K562 (cell line): Measurements from ENCODE around the gene ARHGEF10L. TPM values are rescaled to one million over a fixed set of nuclear protein-coding genes. Genes with fewer than 3 reads are reported as not detected.

Experiments
- ATAC-seq: fragments of 200-7000 bp; cut with Tn5 transposase; 3 replicates; pipeline ENCODE4 v1.9.1; 2020; ENCODE audit warnings: moderate library complexity
- BruUV-seq: library from RNA; stranded (reverse); fragments of 400-500 nt; replicated peaks from 2 replicates; lab custom pipeline; 2021; lab: Mats Ljungman, UMichigan
- CTCF ChIA-PET: fragments of 300-600 bp; formaldehyde crosslinking; extraction: SDS; loops from one replicate; lab custom pipeline; 2021; ENCODE audit warnings: low intra/inter-chr PET ratio; lab: Yijun Ruan, JAX
- POLR2A ChIA-PET: fragments of 300-600, 350-650 bp; sonication (Branson Sonifier 250); formaldehyde crosslinking; extraction: SDS; loops from one replicate; lab custom pipeline; 2021; ENCODE audit warnings: antibody characterized with exemption, inconsistent platforms; lab: Yijun Ruan, JAX
- DNase-seq, 4 experiments: peaks; one replicate each; pipeline versions ENCODE4 v3.0.0 to v3.0.0-alpha.2; 2011 to 2018; ENCODE audit warnings: low spot score in 3 of 4, mixed read lengths in 3 of 4; ENCODE audit errors: extremely low read depth in 1 of 4
- FAIRE-seq: peaks from 2 replicates; lab custom pipeline; 2011; peaks lifted over from hg19 to GRCh38; lab: Jason Lieb, UNC
- H2AFZ ChIP-seq: 2 replicates; pipeline ENCODE4 v1.6.0; 2011; ENCODE audit warnings: low read depth, low read length, control low read depth, inconsistent platforms
- H3K27ac ChIP-seq: fragments of 200-600 bp; 3 replicates; pipeline ENCODE4 v1.8.0; 2011; ENCODE audit warnings: low read depth, mild to moderate bottlenecking, control low read depth, inconsistent platforms, low read length, moderate library complexity, mixed read lengths; ENCODE audit errors: extremely low read depth
- H3K27me3 ChIP-seq, 2 experiments: fragments of 300-600 bp in 1 of 2; 2 replicates in 1 of 2; 3 replicates in 1 of 2; pipeline versions ENCODE4 v1.6.0 to v1.8.0; 2011; ENCODE audit warnings: inconsistent platforms in 2 of 2, low read length in 2 of 2, mild to moderate bottlenecking in 1 of 2, mixed read lengths in 1 of 2, moderate library complexity in 1 of 2; ENCODE audit not compliant: control insufficient read depth in 2 of 2, insufficient read depth in 2 of 2
- H3K36me3 ChIP-seq: fragments of 300-600 bp; 3 replicates; pipeline ENCODE4 v1.8.0; 2011; ENCODE audit warnings: mild to moderate bottlenecking, low read length, inconsistent platforms; ENCODE audit not compliant: control insufficient read depth, insufficient read depth
- H3K4me1 ChIP-seq, 2 experiments: fragments of 200-600 bp in 1 of 2; replicated peaks in 1 of 2; 2 replicates in 1 of 2; 3 replicates in 1 of 2; pipeline versions ENCODE4 v1.5.1 to v1.8.0; 2011; ENCODE audit warnings: inconsistent platforms in 2 of 2, low read length in 2 of 2, mild to moderate bottlenecking in 1 of 2, mixed read lengths in 1 of 2, moderate library complexity in 1 of 2; ENCODE audit not compliant: control insufficient read depth in 2 of 2, insufficient read depth in 2 of 2
- H3K4me2 ChIP-seq: 2 replicates; pipeline ENCODE4 v1.6.1; 2011; ENCODE audit warnings: low read length, control low read depth, inconsistent platforms, mixed read lengths; ENCODE audit not compliant: insufficient read depth
- H3K4me3 ChIP-seq: fragments of 200-600 bp; sonication (generic), shearing (Covaris generic); 2 replicates; pipeline ENCODE4 v1.5.1; 2016; ENCODE audit warnings: control low read depth, inconsistent platforms
- H3K79me2 ChIP-seq: fragments of 200-600 bp; 3 replicates; pipeline ENCODE4 v1.8.0; 2011; ENCODE audit warnings: low read length, inconsistent platforms; ENCODE audit not compliant: control insufficient read depth, insufficient read depth
- H3K9ac ChIP-seq, 2 experiments: 2 replicates each; pipeline versions ENCODE4 v1.6.0 to v1.6.1; 2011; ENCODE audit warnings: low read depth in 2 of 2, low read length in 2 of 2, control low read depth in 1 of 2, inconsistent platforms in 1 of 2, mild to moderate bottlenecking in 1 of 2, mixed read lengths in 1 of 2; ENCODE audit not compliant: insufficient read depth in 1 of 2
- H3K9me1 ChIP-seq: one replicate; pipeline ENCODE4 v1.6.0; 2011; ENCODE audit warnings: inconsistent platforms, mild to moderate bottlenecking, low read length, moderate library complexity; ENCODE audit not compliant: control insufficient read depth, insufficient read depth
- H3K9me3 ChIP-seq: replicated peaks from 2 replicates; pipeline ENCODE4 v1.5.1; 2011; ENCODE audit warnings: low read depth, low read length, inconsistent platforms; ENCODE audit not compliant: control insufficient read depth, insufficient read depth
- H4K20me1 ChIP-seq: replicated peaks from 2 replicates; pipeline ENCODE4 v1.6.1; 2011; ENCODE audit warnings: low read length, inconsistent platforms, mixed read lengths; ENCODE audit not compliant: control insufficient read depth, insufficient read depth
- E2F6 ChIP-seq, 2 experiments: IDR thresholded peaks; 2 replicates each; pipeline ENCODE4 v1.6.1; 2011; ENCODE audit warnings: borderline replicate concordance in 1 of 2, control low read depth in 1 of 2, low read depth in 1 of 2, low read length in 1 of 2, mild to moderate bottlenecking in 1 of 2, mixed read lengths in 1 of 2, moderate library complexity in 1 of 2; ENCODE audit not compliant: insufficient read depth in 1 of 2, insufficient read length in 1 of 2, poor library complexity in 1 of 2, severe bottlenecking in 1 of 2; ENCODE audit errors: extremely low read depth in 1 of 2
- NFIC ChIP-seq: fragments of 450-650 bp; IDR thresholded peaks from 2 replicates; pipeline ENCODE4 v1.6.1; 2017; ENCODE audit warnings: mild to moderate bottlenecking, inconsistent platforms
- NRF1 ChIP-seq, 2 experiments: fragments of 450-650 bp; IDR thresholded peaks in 1 of 2; conservative IDR thresholded peaks in 1 of 2; 2 replicates each; pipeline ENCODE4 v1.6.1; 2014; ENCODE audit warnings: mild to moderate bottlenecking in 2 of 2
- RBFOX2 ChIP-seq: fragments of 200-400 bp; formaldehyde crosslinking; IDR thresholded peaks from 2 replicates; pipeline ENCODE4 v1.6.1; 2017; ENCODE audit warnings: low read depth, mild to moderate bottlenecking, low read length, moderate library complexity
- SRF ChIP-seq, 2 experiments: fragments of 250-450, 450-650 bp in 1 of 2; sonication (Bioruptor Pico) in 1 of 2; sonication (generic) in 1 of 2; formaldehyde crosslinking; IDR thresholded peaks; 2 replicates each; pipeline versions ENCODE4 v1.5.0 to v1.5.1; 2020 to 2022; ENCODE audit warnings: mild to moderate bottlenecking in 1 of 2, missing genetic modification reagents in 1 of 2
- WGBS: fragments of 100-300 bp; shearing (Covaris generic); methylation state at CpG from one replicate; pipeline ENCODE4 v1.1.6; 2016; ENCODE audit warnings: low coverage, mixed read lengths; ENCODE audit not compliant: insufficient coverage; ENCODE audit errors: missing lambda C conversion rate; 5-methylcytosine and 5-hydroxymethylcytosine counted together
- in situ Hi-C: fragments of 300-500 bp; cut with MboI; formaldehyde crosslinking; loops from 4 replicates; pipeline ENCODE4 v1.15.0; 2018; ENCODE audit warnings: inconsistent platforms, mixed read lengths
- intact Hi-C: fragments of 100-400 bp; cut with micrococcal nuclease; formaldehyde crosslinking; loops from 2 replicates; pipeline ENCODE4 v1.14.2; 2022
- polyA plus RNA-seq, 8 experiments: library from polyadenylated mRNA; depleted of rRNA in 4 of 8; stranded (reverse) in 5 of 8; unstranded in 3 of 8; fragments of >200 nt; fragmentation: Nextera tagmentation in 2 of 8; fragmentation: Illumina TruSeq in 1 of 8; extraction: Ambion mirVana in 2 of 8; extraction: Trizol in 1 of 8; gene quantifications; 2 replicates each; pipeline versions ENCODE4 v1.2.1 to v1.2.3, GENCODE V29; 2011 to 2014; ENCODE audit warnings: inconsistent platforms in 1 of 8, missing spikeins in 1 of 8
- total RNA-seq, 7 experiments: library from RNA; depleted of rRNA in 6 of 7; stranded (reverse); fragments of >200 nt in 6 of 7; fragmentation: Illumina TruSeq in 2 of 7; extraction: Trizol in 2 of 7; gene quantifications; 2 replicates each; pipeline versions ENCODE4 v1.2.1 to v1.2.3, GENCODE V29; 2011 to 2021; ENCODE audit warnings: low replicate concordance in 1 of 7

The ARHGEF10L gene
- total and polyA plus RNA-seq, 9 of the 15 experiments (the other 6 are each of a cell fraction or from before 2014, with no cell fraction given), result 0.09 to 0.13 TPM; not detected in 7

- BruUV-seq, result no TSS peak
- no peak overlapping the region for H2AFZ ChIP-seq
- peaks cover 25% of the 10 kb centered on the region for H4K20me1 ChIP-seq
- no peaks in the 10 kb centered on the region for H3K9me1 ChIP-seq
- no peaks in the 10 kb centered on the region for H3K79me2 ChIP-seq
- intact Hi-C loops, result no loop called here
- FAIRE-seq, result no peak
- 3% methylated on average over 10 of the region's 10 CpGs for WGBS
- H3K4me2 ChIP-seq, result no peak overlapping the region
- peak in 1 of 2 experiments; percentile 31 for TF ChIP-seq E2F6 (IDR thresholded peaks at IDR 0.05; ENCODE audit: borderline replicate concordance in 1 of 2, extremely low read depth in 1 of 2, insufficient read depth in 1 of 2, insufficient read length in 1 of 2, low read depth in 1 of 2, low read length in 1 of 2, poor library complexity in 1 of 2, severe bottlenecking in 1 of 2)
- TF ChIP-seq NFIC, result no peak
- TF ChIP-seq, all 486 proteins: peak for 1
- Histone ChIP-seq H3K4me1 (peaks cover 0 to 5% of the 10 kb centered on the region in 2 experiments; a peak in 1 of 5 replicates), H3K9ac (no peak overlapping the region), H3K36me3 (no peaks in the 10 kb centered on the region), H3K9me3 (no peaks in the 10 kb centered on the region), H3K27ac (no peak overlapping the region), H3K27me3 (peaks cover 40 to 80% of the 10 kb centered on the region in 2 experiments), H3K4me3 (no peak overlapping the region)
- in situ Hi-C loops, result no loop called here
- ATAC-seq (no peak), DNase-seq (no peak)
- ChIA-PET CTCF (interaction anchor here (0.5 kb wide), 1 partner anchor 103 kb away, joined by 3 read pairs; no protein-coding TSS in a partner anchor), POLR2A (interaction anchor here (0.6 kb wide), 1 partner anchor 508 kb away, joined by 3 read pairs; no protein-coding TSS in a partner anchor)
Measured at GRCh38 chr1:17595602-17595925, 56.1 kb downstream of the ARHGEF10L start.

- H3K9ac ChIP-seq, result no peak overlapping the region
- H3K9me1 ChIP-seq, result no peaks in the 10 kb centered on the region
- no peak for TF ChIP-seq RBFOX2
- TF ChIP-seq SRF (CRISPR knock-in tag; IDR thresholded peaks at IDR 0.05), result peak in 1 of 2 experiments; percentile 82; a peak in 1 of 4 replicates
- peak; percentile 44 to 49; a peak in 3 of 4 replicates for TF ChIP-seq NRF1 (conservative IDR thresholded peaks at IDR 0.05 in 1 of 2, IDR thresholded peaks at IDR 0.05 in 1 of 2)
- BruUV-seq, result no TSS peak
- DNase-seq, result no peak
- H3K4me2 ChIP-seq, result no peak overlapping the region
- no peaks in the 10 kb centered on the region for H3K36me3 ChIP-seq
- CTCF ChIA-PET, result no interaction called here
- peaks cover 25% of the 10 kb centered on the region for H4K20me1 ChIP-seq
- intact Hi-C loops, result no loop called here
- H3K9me3 ChIP-seq, result no peaks in the 10 kb centered on the region
- no peak overlapping the region for H2AFZ ChIP-seq
- POLR2A ChIA-PET, result interaction anchor here (0.6 to 1.0 kb wide), 3 partner anchors 19 to 334 kb away, joined by 3 to 4 read pairs (median 3); no protein-coding TSS in a partner anchor
- H3K4me3 ChIP-seq, result no peak overlapping the region
- no peak overlapping the region for H3K27ac ChIP-seq
- no peaks in the 10 kb centered on the region for H3K79me2 ChIP-seq
- peaks cover 40 to 79% of the 10 kb centered on the region in 2 experiments for H3K27me3 ChIP-seq
- ATAC-seq, result peak; percentile 59
- FAIRE-seq, result peak; percentile 6
- in situ Hi-C loops, result no loop called here
- H3K4me1 ChIP-seq, result peaks cover 0 to 5% of the 10 kb centered on the region in 2 experiments; a peak in 1 of 5 replicates
- 1% methylated on average over 9 of the region's 9 CpGs for WGBS
Measured at GRCh38 chr1:17596186-17596585, 56.7 kb downstream of the ARHGEF10L start.
